Measurements from ENCODE around the gene CYTH2. TPM values are rescaled to one million over a fixed set of nuclear protein-coding genes. Genes with fewer than 3 reads are reported as not detected.
A peak's percentile ranks its signal among the peaks of the same experiment; 100 is the strongest.

The CYTH2 gene
- total RNA-seq, 1 experiment from 2014 or later = 103 TPM

- H3K79me2 ChIP-seq (ENCODE audit: insufficient read depth, low read length) = no peaks in the 10 kb centered on the region
- Mint-ChIP-seq H3K27me3 (ENCODE audit: low read depth) (peaks cover 6% of the 10 kb centered on the region), H3K9me3 (no peaks in the 10 kb centered on the region), H3K27ac (no peak overlapping the region), H3K36me3 (ENCODE audit: insufficient read depth in 1 of 3, low read depth in 3 of 3) (0 out of 7 replicates have a peak, but pooled peaks cover 0 to 5% (median 0%) of the 10 kb centered on the region in 3 experiments), H3K4me1 (peaks cover 15 to 19% of the 10 kb centered on the region in 2 experiments), H3K4me3 (peak overlapping the region; percentile 62 to 89)
- no peak overlapping the region for H3K14ac ChIP-seq (ENCODE audit: insufficient read depth, low read length)
- no peak for TF ChIP-seq CTCF (conservative IDR thresholded peaks at IDR 0.05)
- DNase-seq = peak; percentile 53
- H3K9ac ChIP-seq (ENCODE audit: extremely low read depth, insufficient read length, low read length) = no peak overlapping the region
- no peak overlapping the region for H4K5ac ChIP-seq (ENCODE audit: insufficient read length, low read depth, low read length)
- no peaks in the 10 kb centered on the region for H3K79me1 ChIP-seq (ENCODE audit: insufficient read depth, low read depth, low read length, poor library complexity, severe bottlenecking)
- no peak overlapping the region for H3K23ac ChIP-seq (ENCODE audit: insufficient read length, low read depth, low read length)
- peaks cover 12% of the 10 kb centered on the region for H3K23me2 ChIP-seq (ENCODE audit: insufficient read length, low read depth, low read length, poor library complexity, severe bottlenecking)
- no peaks in the 10 kb centered on the region for H3K4me1 ChIP-seq (ENCODE audit: insufficient read depth, low read length)
- no CpG with 5 or more reads among the region's 12 CpGs for WGBS (ENCODE audit: extremely low coverage, insufficient read length, low lambda C conversion rate)
- no peak overlapping the region for H3K56ac ChIP-seq (ENCODE audit: insufficient read length, low read depth, low read length)
- no peaks in the 10 kb centered on the region for H3K9me3 ChIP-seq (ENCODE audit: control insufficient read depth, low read depth, low read length)
- peaks cover 2% of the 10 kb centered on the region; the same call in 1 of the 2 replicates for H3K27me3 ChIP-seq (ENCODE audit: insufficient read depth, low read length)
- peak overlapping the region; percentile 70 for H3K4me2 ChIP-seq (ENCODE audit: insufficient read depth, insufficient read length, low read length)
- H2AFZ ChIP-seq (ENCODE audit: low read length) = no peak overlapping the region
- H4K8ac ChIP-seq (replicated peaks; ENCODE audit: insufficient read length, low read depth, low read length) = no peak overlapping the region
- no peak overlapping the region for H2BK15ac ChIP-seq (ENCODE audit: low read depth, low read length)
- H2BK5ac ChIP-seq (ENCODE audit: insufficient read length, low read length) = no peak overlapping the region
- H2BK20ac ChIP-seq (ENCODE audit: low read depth, low read length, poor library complexity, severe bottlenecking) = no peak overlapping the region
- H2AK5ac ChIP-seq (ENCODE audit: insufficient read length, low read length) = no peak overlapping the region
- H3K18ac ChIP-seq (ENCODE audit: insufficient read length, low read depth, low read length) = no peak overlapping the region
- no peak overlapping the region for H4K91ac ChIP-seq (ENCODE audit: insufficient read length, low read depth, low read length)
- no peak overlapping the region for H3T11ph ChIP-seq (ENCODE audit: low read length)
- no peaks in the 10 kb centered on the region for H4K20me1 ChIP-seq (ENCODE audit: control insufficient read depth, insufficient read depth, insufficient read length)
- H3K27ac ChIP-seq (ENCODE audit: insufficient read length, low read depth, low read length) = no peak overlapping the region
- H2BK12ac ChIP-seq (ENCODE audit: insufficient read length, low read depth, low read length) = no peak overlapping the region
- no peak overlapping the region for H2BK120ac ChIP-seq (ENCODE audit: low read depth, low read length, poor library complexity, severe bottlenecking)
- no peak overlapping the region for H3K4ac ChIP-seq (ENCODE audit: low read depth, low read length)
Measured at GRCh38 chr19:48509467-48510194, 40.5 kb downstream of the CYTH2 start.
